DLD1 (cell line): ENCODE data around the gene HOGA1.
"Not testable (repeated sequence)": the region's sequence is repeated elsewhere in the genome, so short reads cannot be mapped to it uniquely, and the experiment has no call there.

ENCODE experiments used
- in situ Hi-C: cut with HindIII; loops from 2 replicates; pipeline ENCODE4 v1.10.0; 2017; ENCODE audit warnings: low sequenced_read_pairs

Gene HOGA1

GRCh38 chr10:97553575-97554031 lies 30.6 kb upstream of the HOGA1 start:
- in situ Hi-C loops = no loop called here

GRCh38 chr10:97554336-97554735 lies 29.9 kb upstream of the HOGA1 start:
- in situ Hi-C loops = not testable (repeated sequence)

DNA sequence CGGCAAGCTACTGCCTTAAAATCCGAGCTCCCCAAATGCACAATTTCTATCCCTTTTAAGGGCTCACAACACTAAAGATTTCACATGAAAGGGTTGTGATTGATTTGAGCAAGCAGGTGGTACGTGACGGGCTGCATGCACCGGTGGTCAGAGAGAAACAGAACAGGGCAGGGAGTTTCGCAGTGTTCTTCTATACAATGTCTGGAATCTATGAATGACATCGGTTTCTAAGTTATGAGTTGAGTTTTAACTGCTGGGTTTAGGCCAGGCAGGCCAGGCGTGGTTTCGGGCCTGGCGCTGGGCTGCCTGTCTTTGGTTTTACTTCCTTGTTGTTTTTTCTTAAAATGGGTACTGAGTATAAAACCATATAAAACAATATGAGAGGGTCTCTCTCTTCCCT lies 28.6 kb upstream of the HOGA1 start:
- in situ Hi-C loops = not testable (repeated sequence)

DNA sequence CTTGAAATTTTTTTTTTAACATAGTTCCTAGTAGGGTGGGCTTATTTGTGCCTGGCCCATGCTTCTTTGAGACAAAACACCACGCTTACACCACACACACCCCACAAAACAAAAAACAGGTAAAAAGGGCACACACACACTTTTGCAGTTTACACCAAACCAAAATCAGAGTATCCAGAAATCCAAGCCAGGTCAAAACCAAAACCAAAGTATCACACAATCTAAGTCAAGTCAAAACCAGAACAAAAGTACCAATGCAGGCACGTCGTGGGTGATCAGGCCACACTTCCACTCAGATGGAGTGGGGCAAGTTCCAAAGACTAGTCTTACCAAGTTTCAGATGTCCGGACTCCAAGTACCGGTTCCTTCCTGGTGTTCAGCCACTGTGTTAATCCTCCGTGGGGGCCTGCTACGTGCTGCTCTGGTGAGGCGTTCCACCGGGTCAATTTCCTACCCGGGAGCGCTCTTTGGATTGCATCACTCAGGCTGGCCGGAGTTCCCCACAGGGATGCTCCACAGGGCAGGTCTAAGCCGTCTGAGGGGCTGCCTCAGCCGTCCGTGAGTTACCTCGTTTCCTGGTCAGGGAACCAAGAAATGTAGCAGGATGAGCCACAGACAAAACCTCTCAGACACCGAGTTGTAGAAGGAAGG lies 23.3 kb upstream of the HOGA1 start:
- in situ Hi-C loops = not testable (repeated sequence)

GRCh38 chr10:97561386-97562077 lies 22.7 kb upstream of the HOGA1 start:
- in situ Hi-C loops = not testable (repeated sequence)

- in situ Hi-C loops = not testable (repeated sequence)
Measured at GRCh38 chr10:97562329-97562728, 21.9 kb upstream of the HOGA1 start.

GRCh38 chr10:97563337-97563736 lies 20.9 kb upstream of the HOGA1 start:
- in situ Hi-C loops = no loop called here

- in situ Hi-C loops = no loop called here
Measured at GRCh38 chr10:97564776-97565175, 19.4 kb upstream of the HOGA1 start.

- in situ Hi-C loops = no loop called here
Measured at GRCh38 chr10:97566336-97566996, 17.7 kb upstream of the HOGA1 start.

GRCh38 chr10:97567891-97568290 lies 16.3 kb upstream of the HOGA1 start:
- in situ Hi-C loops = no loop called here

GRCh38 chr10:97570146-97570788 lies 13.9 kb upstream of the HOGA1 start:
- in situ Hi-C loops = no loop called here

- in situ Hi-C loops = no loop called here
Measured at GRCh38 chr10:97570789-97571471, 13.3 kb upstream of the HOGA1 start.

GRCh38 chr10:97571622-97572021 lies 12.6 kb upstream of the HOGA1 start:
- in situ Hi-C loops = no loop called here

DNA sequence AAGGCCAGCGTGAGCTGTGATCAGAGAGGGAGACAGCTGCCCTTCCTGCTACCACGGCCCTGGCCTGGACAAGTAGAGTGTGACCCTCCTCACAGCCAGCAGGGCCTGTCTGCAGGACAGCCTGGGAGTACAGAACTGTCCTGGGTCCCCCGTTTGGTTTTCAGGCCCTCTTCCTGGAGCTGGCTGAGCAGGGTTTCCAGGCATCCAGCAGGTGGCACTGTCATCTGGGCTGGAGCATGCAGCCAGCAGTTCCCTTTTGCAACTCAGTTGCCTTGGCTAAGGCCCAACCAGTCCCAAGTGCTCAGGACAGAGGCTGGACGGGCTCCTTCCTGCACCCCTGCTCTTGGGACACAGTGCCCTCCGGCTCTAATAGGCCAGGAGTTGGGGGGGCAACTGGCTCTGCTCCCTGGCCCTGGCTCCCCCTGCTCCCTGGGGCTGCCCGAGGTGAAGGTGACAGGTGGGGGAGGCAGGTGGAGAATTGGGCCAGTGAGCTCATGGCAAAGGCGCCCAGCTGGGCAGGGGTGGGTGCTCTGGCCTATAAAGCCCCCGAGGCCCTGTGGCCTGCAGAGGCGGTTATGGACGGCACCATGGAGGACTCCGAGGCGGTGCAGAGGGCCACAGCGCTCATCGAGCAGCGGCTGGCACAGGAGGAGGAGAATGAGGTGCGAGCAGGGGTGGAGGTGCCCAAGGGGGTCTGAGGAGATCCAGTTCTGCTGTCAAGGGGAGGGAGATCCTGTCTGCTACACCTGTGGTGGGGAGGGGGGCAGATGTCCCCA lies 11.8 kb upstream of the HOGA1 start, which contains the start of gene ANKRD2:
TSS of gene ANKRD2 (plus strand) at position 566 of the 776 bp plus-strand sequence. CDS start at position 576, 10 bp downstream.
- in situ Hi-C loops = no loop called here

DNA sequence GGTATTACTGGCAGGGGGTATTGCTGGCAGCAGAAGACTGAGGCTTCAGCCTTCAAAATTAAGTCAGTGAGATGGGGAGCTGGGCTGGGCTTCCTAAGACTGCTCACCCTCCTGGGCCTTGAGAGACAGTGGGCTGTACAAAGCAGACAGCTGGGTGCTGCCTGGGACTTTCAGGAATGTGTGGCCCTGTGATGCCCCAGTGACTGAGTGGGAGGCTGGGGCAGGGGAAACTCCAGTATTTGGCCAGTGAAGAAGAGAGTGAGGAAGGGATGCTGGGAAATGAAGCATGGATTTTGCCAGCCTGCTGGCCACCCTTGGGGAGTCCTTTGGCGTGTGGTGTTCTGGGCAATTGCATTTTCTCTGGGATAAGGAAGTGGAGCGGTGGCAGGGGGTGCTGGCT lies 11.2 kb upstream of the HOGA1 start:
- in situ Hi-C loops = no loop called here

DNA sequence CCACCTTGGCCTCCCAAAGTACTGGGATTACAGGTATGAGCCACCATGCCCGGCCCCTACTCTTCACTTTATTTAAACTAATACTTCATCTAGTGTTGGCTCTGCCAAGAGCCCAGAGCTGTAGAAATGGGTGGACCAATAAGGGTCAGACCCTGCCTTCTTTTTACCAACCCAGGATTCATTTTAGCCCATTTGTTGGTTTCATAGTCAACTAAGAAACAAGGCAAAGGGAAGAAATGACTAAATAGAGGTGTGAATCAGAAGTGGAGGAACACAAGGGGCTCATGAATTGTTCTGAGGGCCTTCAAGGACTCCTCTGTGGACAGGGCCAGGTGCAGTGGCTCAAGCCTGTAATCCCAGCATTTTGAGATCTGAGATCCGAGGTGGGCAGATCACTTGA lies 10.5 kb upstream of the HOGA1 start:
- in situ Hi-C loops = no loop called here

DNA sequence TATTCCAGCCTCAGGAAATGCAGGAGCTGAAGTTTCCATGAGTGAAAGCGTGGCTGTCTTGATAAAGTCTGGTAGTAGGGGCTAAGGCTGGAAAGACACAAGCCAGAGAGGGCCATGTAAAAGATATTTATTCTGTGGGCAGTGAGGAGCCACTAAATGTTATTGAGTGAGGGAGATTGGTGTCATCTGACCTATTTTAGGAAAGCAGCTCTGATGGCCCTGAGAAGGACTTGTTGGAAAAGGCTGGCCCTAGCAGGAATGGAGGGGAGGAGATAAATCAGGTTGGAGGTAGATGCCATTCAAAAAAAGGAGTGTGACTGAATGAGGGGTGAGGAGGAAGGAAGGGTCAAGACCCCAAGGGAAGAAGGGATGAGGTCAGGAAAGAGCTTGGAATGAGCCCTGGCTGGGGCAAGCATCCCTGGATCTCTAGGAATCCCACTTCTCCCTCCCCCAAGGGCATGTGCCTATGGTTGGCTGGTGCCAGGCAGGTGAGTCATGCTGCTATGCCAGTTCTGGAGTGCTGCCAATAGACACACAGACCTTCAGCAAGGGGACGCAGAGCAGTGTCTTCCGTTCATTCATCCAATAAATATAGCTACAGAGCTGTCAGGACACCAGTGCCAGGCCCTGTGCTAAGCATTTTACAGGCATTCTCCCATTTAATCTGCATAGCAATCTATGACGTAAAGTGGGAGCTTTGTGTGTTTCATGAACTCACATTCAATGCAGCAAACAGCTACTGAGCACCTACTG lies 9.6 kb upstream of the HOGA1 start:
- in situ Hi-C loops = no loop called here

- in situ Hi-C loops = no loop called here
Measured at GRCh38 chr10:97575127-97575668, 9.0 kb upstream of the HOGA1 start.

GRCh38 chr10:97576487-97576886 lies 7.7 kb upstream of the HOGA1 start:
- in situ Hi-C loops = not testable (repeated sequence)
